K562 (cell line): ENCODE results near the gene GMDS. TPM values are rescaled to one million over a fixed set of nuclear protein-coding genes. Genes with fewer than 3 reads are reported as not detected.

Source experiments
- ATAC-seq: fragments of 200-7000 bp; cut with Tn5 transposase; 3 replicates; pipeline ENCODE4 v1.9.1; 2020; ENCODE audit warnings: moderate library complexity
- BruUV-seq: library from RNA; stranded (reverse); fragments of 400-500 nt; replicated peaks from 2 replicates; lab custom pipeline; 2021; lab: Mats Ljungman, UMichigan
- CTCF ChIA-PET: fragments of 300-600 bp; formaldehyde crosslinking; extraction: SDS; loops from one replicate; lab custom pipeline; 2021; ENCODE audit warnings: low intra/inter-chr PET ratio; lab: Yijun Ruan, JAX
- POLR2A ChIA-PET: fragments of 300-600, 350-650 bp; sonication (Branson Sonifier 250); formaldehyde crosslinking; extraction: SDS; loops from one replicate; lab custom pipeline; 2021; ENCODE audit warnings: antibody characterized with exemption, inconsistent platforms; lab: Yijun Ruan, JAX
- DNase-seq, 4 experiments: peaks; one replicate each; pipeline versions ENCODE4 v3.0.0 to v3.0.0-alpha.2; 2011 to 2018; ENCODE audit warnings: low spot score in 3 of 4, mixed read lengths in 3 of 4; ENCODE audit errors: extremely low read depth in 1 of 4
- FAIRE-seq: peaks from 2 replicates; lab custom pipeline; 2011; peaks lifted over from hg19 to GRCh38; lab: Jason Lieb, UNC
- H2AFZ ChIP-seq: 2 replicates; pipeline ENCODE4 v1.6.0; 2011; ENCODE audit warnings: low read depth, low read length, control low read depth, inconsistent platforms
- H3K27ac ChIP-seq: fragments of 200-600 bp; 3 replicates; pipeline ENCODE4 v1.8.0; 2011; ENCODE audit warnings: low read depth, mild to moderate bottlenecking, control low read depth, inconsistent platforms, low read length, moderate library complexity, mixed read lengths; ENCODE audit errors: extremely low read depth
- H3K27me3 ChIP-seq, 2 experiments: fragments of 300-600 bp in 1 of 2; 2 replicates in 1 of 2; 3 replicates in 1 of 2; pipeline versions ENCODE4 v1.6.0 to v1.8.0; 2011; ENCODE audit warnings: inconsistent platforms in 2 of 2, low read length in 2 of 2, mild to moderate bottlenecking in 1 of 2, mixed read lengths in 1 of 2, moderate library complexity in 1 of 2; ENCODE audit not compliant: control insufficient read depth in 2 of 2, insufficient read depth in 2 of 2
- H3K36me3 ChIP-seq: fragments of 300-600 bp; 3 replicates; pipeline ENCODE4 v1.8.0; 2011; ENCODE audit warnings: mild to moderate bottlenecking, low read length, inconsistent platforms; ENCODE audit not compliant: control insufficient read depth, insufficient read depth
- H3K4me1 ChIP-seq, 2 experiments: fragments of 200-600 bp in 1 of 2; replicated peaks in 1 of 2; 2 replicates in 1 of 2; 3 replicates in 1 of 2; pipeline versions ENCODE4 v1.5.1 to v1.8.0; 2011; ENCODE audit warnings: inconsistent platforms in 2 of 2, low read length in 2 of 2, mild to moderate bottlenecking in 1 of 2, mixed read lengths in 1 of 2, moderate library complexity in 1 of 2; ENCODE audit not compliant: control insufficient read depth in 2 of 2, insufficient read depth in 2 of 2
- H3K4me2 ChIP-seq: 2 replicates; pipeline ENCODE4 v1.6.1; 2011; ENCODE audit warnings: low read length, control low read depth, inconsistent platforms, mixed read lengths; ENCODE audit not compliant: insufficient read depth
- H3K4me3 ChIP-seq: fragments of 200-600 bp; sonication (generic), shearing (Covaris generic); 2 replicates; pipeline ENCODE4 v1.5.1; 2016; ENCODE audit warnings: control low read depth, inconsistent platforms
- H3K79me2 ChIP-seq: fragments of 200-600 bp; 3 replicates; pipeline ENCODE4 v1.8.0; 2011; ENCODE audit warnings: low read length, inconsistent platforms; ENCODE audit not compliant: control insufficient read depth, insufficient read depth
- H3K9ac ChIP-seq, 2 experiments: 2 replicates each; pipeline versions ENCODE4 v1.6.0 to v1.6.1; 2011; ENCODE audit warnings: low read depth in 2 of 2, low read length in 2 of 2, control low read depth in 1 of 2, inconsistent platforms in 1 of 2, mild to moderate bottlenecking in 1 of 2, mixed read lengths in 1 of 2; ENCODE audit not compliant: insufficient read depth in 1 of 2
- H3K9me1 ChIP-seq: one replicate; pipeline ENCODE4 v1.6.0; 2011; ENCODE audit warnings: inconsistent platforms, mild to moderate bottlenecking, low read length, moderate library complexity; ENCODE audit not compliant: control insufficient read depth, insufficient read depth
- H3K9me3 ChIP-seq: replicated peaks from 2 replicates; pipeline ENCODE4 v1.5.1; 2011; ENCODE audit warnings: low read depth, low read length, inconsistent platforms; ENCODE audit not compliant: control insufficient read depth, insufficient read depth
- H4K20me1 ChIP-seq: replicated peaks from 2 replicates; pipeline ENCODE4 v1.6.1; 2011; ENCODE audit warnings: low read length, inconsistent platforms, mixed read lengths; ENCODE audit not compliant: control insufficient read depth, insufficient read depth
- ELF1 ChIP-seq: fragments of 200-800 bp; sonication (Bioruptor generic); IDR thresholded peaks from 2 replicates; pipeline ENCODE4 v1.6.1; 2016; ENCODE audit warnings: missing genetic modification characterization, missing compliant biosample characterization
- KLF6 ChIP-seq: fragments of 250-450 bp; sonication (Bioruptor Pico); IDR thresholded peaks from 2 replicates; pipeline ENCODE4 v1.4.0; 2020; ENCODE audit warnings: mild to moderate bottlenecking, moderate library complexity, borderline replicate concordance
- MCM2 ChIP-seq: fragments of 450-650 bp; IDR thresholded peaks from 2 replicates; pipeline ENCODE4 v1.6.1; 2017; ENCODE audit warnings: low read depth, mild to moderate bottlenecking
- MECOM ChIP-seq: fragments of 250-450 bp; sonication (Bioruptor Pico); IDR thresholded peaks from 2 replicates; pipeline ENCODE4 v1.8.0; 2022; ENCODE audit warnings: inconsistent platforms
- MTA3 ChIP-seq: fragments of 450-650 bp; formaldehyde crosslinking; IDR thresholded peaks from 2 replicates; pipeline ENCODE4 v1.6.1; 2017; ENCODE audit warnings: mild to moderate bottlenecking, borderline replicate concordance
- PHB ChIP-seq: fragments of 250-450 bp; sonication (Bioruptor Pico); IDR thresholded peaks from 2 replicates; pipeline ENCODE4 v1.5.0; 2021
- RBM25 ChIP-seq: fragments of 200-400 bp; formaldehyde crosslinking; IDR thresholded peaks from 2 replicates; pipeline ENCODE4 v1.6.1; 2018; ENCODE audit warnings: low read length, low read depth, moderate library complexity; ENCODE audit not compliant: severe bottlenecking
- ZNF77 ChIP-seq: fragments of 250-450 bp; sonication (Bioruptor Pico); IDR thresholded peaks from 2 replicates; pipeline ENCODE4 v1.5.0; 2020
- WGBS: fragments of 100-300 bp; shearing (Covaris generic); methylation state at CpG from one replicate; pipeline ENCODE4 v1.1.6; 2016; ENCODE audit warnings: low coverage, mixed read lengths; ENCODE audit not compliant: insufficient coverage; ENCODE audit errors: missing lambda C conversion rate; 5-methylcytosine and 5-hydroxymethylcytosine counted together
- in situ Hi-C: fragments of 300-500 bp; cut with MboI; formaldehyde crosslinking; loops from 4 replicates; pipeline ENCODE4 v1.15.0; 2018; ENCODE audit warnings: inconsistent platforms, mixed read lengths
- intact Hi-C: fragments of 100-400 bp; cut with micrococcal nuclease; formaldehyde crosslinking; loops from 2 replicates; pipeline ENCODE4 v1.14.2; 2022
- polyA plus RNA-seq, 8 experiments: library from polyadenylated mRNA; depleted of rRNA in 4 of 8; stranded (reverse) in 5 of 8; unstranded in 3 of 8; fragments of >200 nt; fragmentation: Nextera tagmentation in 2 of 8; fragmentation: Illumina TruSeq in 1 of 8; extraction: Ambion mirVana in 2 of 8; extraction: Trizol in 1 of 8; gene quantifications; 2 replicates each; pipeline versions ENCODE4 v1.2.1 to v1.2.3, GENCODE V29; 2011 to 2014; ENCODE audit warnings: inconsistent platforms in 1 of 8, missing spikeins in 1 of 8
- total RNA-seq, 7 experiments: library from RNA; depleted of rRNA in 6 of 7; stranded (reverse); fragments of >200 nt in 6 of 7; fragmentation: Illumina TruSeq in 2 of 7; extraction: Trizol in 2 of 7; gene quantifications; 2 replicates each; pipeline versions ENCODE4 v1.2.1 to v1.2.3, GENCODE V29; 2011 to 2021; ENCODE audit warnings: low replicate concordance in 1 of 7

Gene GMDS
- total and polyA plus RNA-seq, 9 of the 15 experiments (the other 6 are each of a cell fraction or from before 2014, with no cell fraction given) = 0.48 to 31.8 (median 13.4) TPM

- DNase-seq (no peak), ATAC-seq (no peak), FAIRE-seq (no peak)
- Histone ChIP-seq H3K27ac (no peak overlapping the region), H3K79me2 (no peaks in the 10 kb centered on the region), H3K36me3 (no peaks in the 10 kb centered on the region), H4K20me1 (no peaks in the 10 kb centered on the region), H3K4me1 (no peaks in the 10 kb centered on the region), H3K4me3 (no peak overlapping the region), H3K9me3 (no peaks in the 10 kb centered on the region), H3K9me1 (no peaks in the 10 kb centered on the region), H3K9ac (no peak overlapping the region), H3K27me3 (no peaks in the 10 kb centered on the region; a peak in 2 of 5 replicates), H3K4me2 (no peak overlapping the region), H2AFZ (no peak overlapping the region)
- CTCF ChIA-PET = no interaction called here
- 4% methylated on average over 11 of the region's 11 CpGs for WGBS
- POLR2A ChIA-PET = interaction anchor here (0.6 to 0.7 kb wide), 2 partner anchors 16 to 25 kb away, joined by 3 read pairs; no protein-coding TSS in a partner anchor
- in situ Hi-C loops (no loop called here), intact Hi-C loops (no loop called here)
- BruUV-seq = no TSS peak
- TF ChIP-seq MCM2 (no peak), ZNF77 (CRISPR knock-in tag) (no peak), ELF1 (no peak), RBM25 (no peak), MTA3 (no peak), PHB (CRISPR knock-in tag) (no peak), KLF6 (CRISPR knock-in tag) (no peak)
Measured at GRCh38 chr6:1821164-1821512, 424.3 kb downstream of the GMDS start.

- DNase-seq = no peak
- TF ChIP-seq MECOM (CRISPR knock-in tag) = no peak
- in situ Hi-C loops = no loop called here
- H4K20me1 ChIP-seq = no peaks in the 10 kb centered on the region
- H3K9me1 ChIP-seq = no peaks in the 10 kb centered on the region
- H3K36me3 ChIP-seq = no peaks in the 10 kb centered on the region
- H3K9ac ChIP-seq = no peak overlapping the region
- POLR2A ChIA-PET = interaction anchor here (0.7 kb wide), 1 partner anchor 16 kb away, joined by 3 read pairs; no protein-coding TSS in a partner anchor
- intact Hi-C loops = no loop called here
- no peaks in the 10 kb centered on the region for H3K79me2 ChIP-seq
- WGBS = 0% methylated on average over 1 of the region's 1 CpG
- no peaks in the 10 kb centered on the region for H3K4me1 ChIP-seq
- no peak for FAIRE-seq
- H3K27ac ChIP-seq = no peak overlapping the region
- no peaks in the 10 kb centered on the region for H3K9me3 ChIP-seq
- peaks cover 0 to 4% of the 10 kb centered on the region in 2 experiments; a peak in 4 of 5 replicates for H3K27me3 ChIP-seq
- no TSS peak for BruUV-seq
- no peak overlapping the region for H2AFZ ChIP-seq
- no peak overlapping the region for H3K4me2 ChIP-seq
- CTCF ChIA-PET = no interaction called here
- no peak overlapping the region for H3K4me3 ChIP-seq
- ATAC-seq = no peak
Measured at GRCh38 chr6:1820714-1821113, 424.7 kb downstream of the GMDS start.
